Activated CD4-positive, alpha-beta T cell treated with anti-CD3 and anti-CD28 coated beads, Interleukin-2, amount 50 U/mL, for 48 hours (primary cell): Measurements from ENCODE around the gene MYO1B.
"Not testable (repeated sequence)": the region's sequence is repeated elsewhere in the genome, so short reads cannot be mapped to it uniquely, and the experiment has no call there.

Experiments
- DNase-seq, 2 experiments: peaks; one replicate each; pipeline ENCODE4 v3.0.0-alpha.2; 2020

Gene MYO1B

GRCh38 chr2:191415858-191416257 is 170.7 kb downstream of the MYO1B start:
- DNase-seq = no peak

GRCh38 chr2:191417746-191418145 is 172.5 kb downstream of the MYO1B start:
- DNase-seq = no peak

- no peak for DNase-seq
Observed at GRCh38 chr2:191421950-191422349, 176.7 kb downstream of the MYO1B start.

GRCh38 chr2:191427031-191427430 is 181.8 kb downstream of the MYO1B start:
- no peak for DNase-seq

- no peak for DNase-seq
Observed at GRCh38 chr2:191428141-191428540, 182.9 kb downstream of the MYO1B start.

GRCh38 chr2:191430476-191430875 is 185.3 kb downstream of the MYO1B start:
- no peak for DNase-seq

GRCh38 chr2:191432121-191432520 is 186.9 kb downstream of the MYO1B start:
- no peak for DNase-seq

- DNase-seq = no peak
Observed at GRCh38 chr2:191434072-191434471, 188.9 kb downstream of the MYO1B start.

- no peak for DNase-seq
Observed at GRCh38 chr2:191435141-191435540, 189.9 kb downstream of the MYO1B start.

- DNase-seq = no peak
Observed at GRCh38 chr2:191436368-191437055, 191.3 kb downstream of the MYO1B start.

GRCh38 chr2:191439481-191439880 is 194.3 kb downstream of the MYO1B start:
- DNase-seq = no peak

GRCh38 chr2:191441496-191442214 is 196.5 kb downstream of the MYO1B start:
- no peak for DNase-seq

- no peak for DNase-seq
Observed at GRCh38 chr2:191443446-191443845, 198.2 kb downstream of the MYO1B start.

GRCh38 chr2:191446910-191447309 is 201.7 kb downstream of the MYO1B start:
- DNase-seq = no peak

GRCh38 chr2:191451116-191451515 is 205.9 kb downstream of the MYO1B start:
- DNase-seq = no peak

- DNase-seq = no peak
Observed at GRCh38 chr2:191452065-191452464, 206.9 kb downstream of the MYO1B start.

GRCh38 chr2:191453761-191454160 is 208.6 kb downstream of the MYO1B start:
- DNase-seq = no peak

GRCh38 chr2:191456506-191456905 is 211.3 kb downstream of the MYO1B start:
- DNase-seq = not testable (repeated sequence)

- no peak for DNase-seq
Observed at GRCh38 chr2:191459158-191459557, 214.0 kb downstream of the MYO1B start.

GRCh38 chr2:191462370-191462769 is 217.2 kb downstream of the MYO1B start:
- DNase-seq = no peak

GRCh38 chr2:191463790-191464189 is 218.6 kb downstream of the MYO1B start:
- no peak for DNase-seq

- no peak for DNase-seq
Observed at GRCh38 chr2:191465766-191466420, 220.7 kb downstream of the MYO1B start.

- DNase-seq = no peak
Observed at GRCh38 chr2:191467113-191467512, 221.9 kb downstream of the MYO1B start.

- DNase-seq = no peak
Observed at GRCh38 chr2:191470306-191470705, 225.1 kb downstream of the MYO1B start.
